SK-N-SH (cell line): ENCODE data around the gene DSEL. TPM values are rescaled to one million over a fixed set of nuclear protein-coding genes. Genes with fewer than 3 reads are reported as not detected.

Source experiments
- CTCF ChIA-PET: fragments of 300-600, 350-600 bp; formaldehyde crosslinking; extraction: SDS; loops from one replicate; lab custom pipeline; 2021; lab: Yijun Ruan, JAX
- POLR2A ChIA-PET: fragments of 350-600 bp; sonication (Branson Sonifier 250); formaldehyde crosslinking; extraction: SDS; loops from one replicate; lab custom pipeline; 2020; ENCODE audit warnings: antibody characterized with exemption, inconsistent platforms; lab: Yijun Ruan, JAX
- DNase-seq: peaks from one replicate; pipeline ENCODE4 v3.0.0; 2012
- H2AFZ ChIP-seq: fragments of 200-600 bp; sonication (generic); 2 replicates; pipeline ENCODE4 v1.8.1; 2016; ENCODE audit warnings: antibody characterized with exemption, mild to moderate bottlenecking, low read depth
- H3F3A ChIP-seq: fragments of 200-600 bp; sonication (generic); replicated peaks from 2 replicates; pipeline ENCODE3; 2016; ENCODE audit warnings: antibody characterized with exemption, mild to moderate bottlenecking; ENCODE audit not compliant: insufficient read depth
- H3K27ac ChIP-seq, 2 experiments: fragments of 200-500 bp in 1 of 2; fragments of 200-600 bp in 1 of 2; sonication (Bioruptor generic) in 1 of 2; sonication (generic), shearing (Covaris generic) in 1 of 2; 2 replicates each; pipeline versions ENCODE4 v1.5.1 to v1.6.1; 2014 to 2016; ENCODE audit warnings: low read depth in 2 of 2, inconsistent platforms in 1 of 2, low read length in 1 of 2, mild to moderate bottlenecking in 1 of 2, mixed read lengths in 1 of 2
- H3K27me3 ChIP-seq: fragments of 200-600 bp; sonication (generic), shearing (Covaris generic); 2 replicates; pipeline ENCODE4 v1.6.1; 2016; ENCODE audit warnings: mixed run types; ENCODE audit not compliant: insufficient read depth
- H3K36me3 ChIP-seq, 2 experiments: fragments of 200-500 bp in 1 of 2; fragments of 200-600 bp in 1 of 2; sonication (Bioruptor generic) in 1 of 2; sonication (generic) in 1 of 2; replicated peaks in 1 of 2; 2 replicates each; pipeline versions ENCODE3 to v1.5.1; 2014 to 2016; ENCODE audit warnings: low read length in 1 of 2, mild to moderate bottlenecking in 1 of 2; ENCODE audit not compliant: insufficient read depth in 2 of 2, control insufficient read depth in 1 of 2
- H3K4me1 ChIP-seq, 2 experiments: fragments of 200-500 bp in 1 of 2; fragments of 200-600 bp in 1 of 2; sonication (Bioruptor generic) in 1 of 2; sonication (generic), shearing (Covaris generic) in 1 of 2; 2 replicates each; pipeline versions ENCODE4 v1.5.1 to v1.6.1; 2014 to 2016; ENCODE audit warnings: low read depth in 1 of 2, low read length in 1 of 2, mixed run types in 1 of 2; ENCODE audit not compliant: insufficient read depth in 2 of 2, control insufficient read depth in 1 of 2
- H3K4me2 ChIP-seq: fragments of 200-600 bp; sonication (generic), shearing (Covaris generic); 2 replicates; pipeline ENCODE4 v1.6.1; 2017; ENCODE audit warnings: mixed run types
- H3K4me3 ChIP-seq, 2 experiments: fragments of 200-500 bp in 1 of 2; fragments of 200-600 bp in 1 of 2; sonication (Bioruptor generic) in 1 of 2; sonication (generic), shearing (Covaris generic) in 1 of 2; 2 replicates each; pipeline versions ENCODE4 v1.5.1 to v1.8.1; 2014 to 2016; ENCODE audit warnings: low read depth in 2 of 2, inconsistent platforms in 1 of 2, low read length in 1 of 2, mild to moderate bottlenecking in 1 of 2, mixed read lengths in 1 of 2, moderate library complexity in 1 of 2
- H3K79me2 ChIP-seq: fragments of 200-600 bp; sonication (generic); 2 replicates; pipeline ENCODE4 v1.8.1; 2017; ENCODE audit warnings: mild to moderate bottlenecking; ENCODE audit not compliant: insufficient read depth
- H3K9ac ChIP-seq: fragments of 200-600 bp; sonication (generic); 2 replicates; pipeline ENCODE4 v1.6.1; 2017; ENCODE audit warnings: mixed run types
- H3K9me2 ChIP-seq: fragments of 200-600 bp; sonication (generic); 2 replicates; pipeline ENCODE4 v1.6.1; 2017; ENCODE audit warnings: mixed run types
- H3K9me3 ChIP-seq: fragments of 200-600 bp; sonication (generic); 2 replicates; pipeline ENCODE4 v1.6.1; 2017; ENCODE audit warnings: mixed run types, mild to moderate bottlenecking, moderate library complexity
- H4K20me1 ChIP-seq: fragments of 200-600 bp; sonication (generic); 2 replicates; pipeline ENCODE4 v1.6.1; 2017; ENCODE audit warnings: mild to moderate bottlenecking, mixed run types; ENCODE audit not compliant: insufficient read depth
- ELF1 ChIP-seq: IDR thresholded peaks from 2 replicates; pipeline ENCODE4 v1.4.0; 2012
- FOXJ3 ChIP-seq: sonication (generic); formaldehyde crosslinking; IDR thresholded peaks from 2 replicates; pipeline ENCODE4 v1.5.1; 2020; ENCODE audit warnings: mild to moderate bottlenecking, missing genetic modification reagents
- GABPA ChIP-seq: IDR thresholded peaks from 2 replicates; pipeline ENCODE4 v1.4.0; 2012; ENCODE audit warnings: low read depth, mild to moderate bottlenecking
- JUND ChIP-seq: IDR thresholded peaks from 2 replicates; pipeline ENCODE4 v1.4.0; 2012
- MXI1 ChIP-seq: IDR thresholded peaks from 2 replicates; pipeline ENCODE4 v1.6.1; 2012; ENCODE audit warnings: mild to moderate bottlenecking, low read depth, low read length, improper control_type of control experiment
- NFIC ChIP-seq: IDR thresholded peaks from 2 replicates; pipeline ENCODE4 v1.4.0; 2012; ENCODE audit warnings: borderline replicate concordance
- PBX3 ChIP-seq: IDR thresholded peaks from 2 replicates; pipeline ENCODE4; 2012
- RCOR1 ChIP-seq: fragments of 150-350 bp; IDR thresholded peaks from 2 replicates; pipeline ENCODE4 v1.6.1; 2017; ENCODE audit warnings: antibody characterized with exemption, low read length
- RFX5 ChIP-seq: IDR thresholded peaks from 2 replicates; pipeline ENCODE4 v1.6.1; 2012; ENCODE audit warnings: mild to moderate bottlenecking, improper control_type of control experiment, low read length
- SIN3A ChIP-seq: IDR thresholded peaks from 2 replicates; pipeline ENCODE4 v1.6.1; 2012; ENCODE audit warnings: low read depth, mild to moderate bottlenecking, low read length, moderate library complexity, borderline replicate concordance
- TAF1 ChIP-seq: IDR thresholded peaks from 2 replicates; pipeline ENCODE4 v1.6.1; 2012; ENCODE audit warnings: low read depth, mild to moderate bottlenecking, low read length, moderate library complexity, borderline replicate concordance
- TCF12 ChIP-seq: IDR thresholded peaks from 2 replicates; pipeline ENCODE4 v1.4.0; 2012
- TEAD4 ChIP-seq: IDR thresholded peaks from 2 replicates; pipeline ENCODE4 v1.4.0; 2012; ENCODE audit warnings: mild to moderate bottlenecking, borderline replicate concordance; ENCODE audit not compliant: insufficient read depth
- USF2 ChIP-seq: fragments of 150-350 bp; IDR thresholded peaks from 2 replicates; pipeline ENCODE4 v1.6.1; 2017; ENCODE audit warnings: antibody characterized with exemption, low read length, low read depth, borderline replicate concordance
- whole genome bisulfite sequencing: methylation state at CpG from one replicate; pipeline ENCODE4 v1.1.6; 2017; ENCODE audit warnings: low lambda C conversion rate; 5-methylcytosine and 5-hydroxymethylcytosine counted together
- polyA plus RNA-seq, 3 experiments: library from polyadenylated mRNA; depleted of rRNA; stranded (reverse); fragments of >200 nt; gene quantifications; 2 replicates each; pipeline ENCODE4 v1.2.3, GENCODE V29; 2012
- TF ChIP-seq, protein P1 (sequence below): IDR thresholded peaks from 2 replicates; pipeline ENCODE4 v1.4.0; 2012; ENCODE audit warnings: low read depth
- TF ChIP-seq, protein P2 (sequence below): IDR thresholded peaks from 2 replicates; pipeline ENCODE4 v1.4.0; 2012; ENCODE audit warnings: low read depth, borderline replicate concordance
- TF ChIP-seq, protein P3 (sequence below): IDR thresholded peaks from 2 replicates; pipeline ENCODE4 v1.6.1; 2012; ENCODE audit warnings: mild to moderate bottlenecking, low read depth, low read length, moderate library complexity

DSEL gene
- polyA plus RNA-seq, 1 of the 3 experiments (the other 2 are of a cell fraction): 3.3 TPM

DNA sequence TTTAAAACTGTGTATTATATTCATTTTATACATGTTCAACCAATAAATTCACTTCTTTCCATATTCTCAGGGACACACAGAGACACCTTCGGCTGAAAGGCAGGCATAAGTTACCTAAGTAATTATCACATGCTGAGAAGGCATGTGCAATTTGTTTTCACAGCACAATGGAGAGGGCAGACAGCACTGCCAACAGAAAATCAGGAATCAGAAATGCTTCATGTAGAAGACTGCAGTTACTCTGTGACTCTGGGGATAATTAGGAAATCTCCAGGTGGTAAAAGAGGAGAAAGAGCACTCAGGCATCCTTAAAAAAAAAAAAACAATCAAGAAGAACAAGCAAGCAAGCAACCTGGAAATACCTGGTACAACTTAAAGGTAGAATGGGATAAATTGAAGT lies 49.3 kb downstream of the DSEL start:
- no peak overlapping the region for H3K27ac ChIP-seq
- no peak overlapping the region for H3K9ac ChIP-seq
- H3K4me2 ChIP-seq: no peak overlapping the region
- CTCF ChIA-PET: no interaction called here
- no peaks in the 10 kb centered on the region for H3K4me1 ChIP-seq
- 71% methylated on average over 1 of the region's 1 CpG for WGBS
- no peaks in the 10 kb centered on the region for H3K9me2 ChIP-seq
- H3K79me2 ChIP-seq: no peaks in the 10 kb centered on the region
- DNase-seq: no peak
- H3F3A ChIP-seq: no peaks in the 10 kb centered on the region
- H4K20me1 ChIP-seq: no peaks in the 10 kb centered on the region
- H3K27me3 ChIP-seq: no peaks in the 10 kb centered on the region
- no peak overlapping the region for H3K4me3 ChIP-seq
- TF ChIP-seq PBX3 (no peak), SIN3A (no peak), MXI1 (no peak), ELF1 (no peak), RCOR1 (no peak), RFX5 (no peak), NFIC (no peak), JUND (no peak), TCF12 (no peak), FOXJ3 (CRISPR knock-in tag) (no peak), USF2 (no peak), TEAD4 (no peak)
- TF ChIP-seq, protein P1, sequence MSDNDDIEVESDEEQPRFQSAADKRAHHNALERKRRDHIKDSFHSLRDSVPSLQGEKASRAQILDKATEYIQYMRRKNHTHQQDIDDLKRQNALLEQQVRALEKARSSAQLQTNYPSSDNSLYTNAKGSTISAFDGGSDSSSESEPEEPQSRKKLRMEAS: no peak
- TF ChIP-seq, protein P2, sequence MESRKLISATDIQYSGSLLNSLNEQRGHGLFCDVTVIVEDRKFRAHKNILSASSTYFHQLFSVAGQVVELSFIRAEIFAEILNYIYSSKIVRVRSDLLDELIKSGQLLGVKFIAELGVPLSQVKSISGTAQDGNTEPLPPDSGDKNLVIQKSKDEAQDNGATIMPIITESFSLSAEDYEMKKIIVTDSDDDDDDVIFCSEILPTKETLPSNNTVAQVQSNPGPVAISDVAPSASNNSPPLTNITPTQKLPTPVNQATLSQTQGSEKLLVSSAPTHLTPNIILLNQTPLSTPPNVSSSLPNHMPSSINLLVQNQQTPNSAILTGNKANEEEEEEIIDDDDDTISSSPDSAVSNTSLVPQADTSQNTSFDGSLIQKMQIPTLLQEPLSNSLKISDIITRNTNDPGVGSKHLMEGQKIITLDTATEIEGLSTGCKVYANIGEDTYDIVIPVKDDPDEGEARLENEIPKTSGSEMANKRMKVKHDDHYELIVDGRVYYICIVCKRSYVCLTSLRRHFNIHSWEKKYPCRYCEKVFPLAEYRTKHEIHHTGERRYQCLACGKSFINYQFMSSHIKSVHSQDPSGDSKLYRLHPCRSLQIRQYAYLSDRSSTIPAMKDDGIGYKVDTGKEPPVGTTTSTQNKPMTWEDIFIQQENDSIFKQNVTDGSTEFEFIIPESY: no peak
- POLR2A ChIA-PET: no interaction called here
- H3K36me3 ChIP-seq: no peaks in the 10 kb centered on the region
- H3K9me3 ChIP-seq: 0 out of 2 replicates have a peak, but pooled peaks cover 4% of the 10 kb centered on the region
- H2AFZ ChIP-seq: no peak overlapping the region

GRCh38 chr18:67464499-67464898 lies 52.0 kb downstream of the DSEL start:
- Histone ChIP-seq H3K9ac (no peak overlapping the region), H3K4me3 (no peak overlapping the region), H3F3A (no peaks in the 10 kb centered on the region), H3K9me3 (0 out of 2 replicates have a peak, but pooled peaks cover 4% of the 10 kb centered on the region), H2AFZ (no peak overlapping the region), H3K9me2 (no peaks in the 10 kb centered on the region), H4K20me1 (no peaks in the 10 kb centered on the region), H3K4me1 (no peaks in the 10 kb centered on the region), H3K27ac (no peak overlapping the region), H3K36me3 (no peaks in the 10 kb centered on the region), H3K79me2 (no peaks in the 10 kb centered on the region), H3K27me3 (no peaks in the 10 kb centered on the region), H3K4me2 (no peak overlapping the region)
- no peak for DNase-seq
- TF ChIP-seq TAF1 (no peak), GABPA (no peak), JUND (no peak), FOXJ3 (CRISPR knock-in tag) (no peak)
- TF ChIP-seq, protein P3, sequence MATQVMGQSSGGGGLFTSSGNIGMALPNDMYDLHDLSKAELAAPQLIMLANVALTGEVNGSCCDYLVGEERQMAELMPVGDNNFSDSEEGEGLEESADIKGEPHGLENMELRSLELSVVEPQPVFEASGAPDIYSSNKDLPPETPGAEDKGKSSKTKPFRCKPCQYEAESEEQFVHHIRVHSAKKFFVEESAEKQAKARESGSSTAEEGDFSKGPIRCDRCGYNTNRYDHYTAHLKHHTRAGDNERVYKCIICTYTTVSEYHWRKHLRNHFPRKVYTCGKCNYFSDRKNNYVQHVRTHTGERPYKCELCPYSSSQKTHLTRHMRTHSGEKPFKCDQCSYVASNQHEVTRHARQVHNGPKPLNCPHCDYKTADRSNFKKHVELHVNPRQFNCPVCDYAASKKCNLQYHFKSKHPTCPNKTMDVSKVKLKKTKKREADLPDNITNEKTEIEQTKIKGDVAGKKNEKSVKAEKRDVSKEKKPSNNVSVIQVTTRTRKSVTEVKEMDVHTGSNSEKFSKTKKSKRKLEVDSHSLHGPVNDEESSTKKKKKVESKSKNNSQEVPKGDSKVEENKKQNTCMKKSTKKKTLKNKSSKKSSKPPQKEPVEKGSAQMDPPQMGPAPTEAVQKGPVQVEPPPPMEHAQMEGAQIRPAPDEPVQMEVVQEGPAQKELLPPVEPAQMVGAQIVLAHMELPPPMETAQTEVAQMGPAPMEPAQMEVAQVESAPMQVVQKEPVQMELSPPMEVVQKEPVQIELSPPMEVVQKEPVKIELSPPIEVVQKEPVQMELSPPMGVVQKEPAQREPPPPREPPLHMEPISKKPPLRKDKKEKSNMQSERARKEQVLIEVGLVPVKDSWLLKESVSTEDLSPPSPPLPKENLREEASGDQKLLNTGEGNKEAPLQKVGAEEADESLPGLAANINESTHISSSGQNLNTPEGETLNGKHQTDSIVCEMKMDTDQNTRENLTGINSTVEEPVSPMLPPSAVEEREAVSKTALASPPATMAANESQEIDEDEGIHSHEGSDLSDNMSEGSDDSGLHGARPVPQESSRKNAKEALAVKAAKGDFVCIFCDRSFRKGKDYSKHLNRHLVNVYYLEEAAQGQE: no peak
- POLR2A ChIA-PET: no interaction called here
- WGBS: 78% methylated on average over 1 of the region's 1 CpG
- CTCF ChIA-PET: no interaction called here
